Activated CD8-positive, alpha-beta memory T cell treated with anti-CD3 and anti-CD28 coated beads, Interleukin-2, amount 50 U/mL, for 48 hours (primary cell): ENCODE results near the gene ZNF132.
"Not testable (repeated sequence)": the region's sequence is repeated elsewhere in the genome, so short reads cannot be mapped to it uniquely, and the experiment has no call there.

Source experiments
- DNase-seq: peaks from one replicate; pipeline ENCODE4 v3.0.0-alpha.2; 2020

ZNF132 gene

DNA sequence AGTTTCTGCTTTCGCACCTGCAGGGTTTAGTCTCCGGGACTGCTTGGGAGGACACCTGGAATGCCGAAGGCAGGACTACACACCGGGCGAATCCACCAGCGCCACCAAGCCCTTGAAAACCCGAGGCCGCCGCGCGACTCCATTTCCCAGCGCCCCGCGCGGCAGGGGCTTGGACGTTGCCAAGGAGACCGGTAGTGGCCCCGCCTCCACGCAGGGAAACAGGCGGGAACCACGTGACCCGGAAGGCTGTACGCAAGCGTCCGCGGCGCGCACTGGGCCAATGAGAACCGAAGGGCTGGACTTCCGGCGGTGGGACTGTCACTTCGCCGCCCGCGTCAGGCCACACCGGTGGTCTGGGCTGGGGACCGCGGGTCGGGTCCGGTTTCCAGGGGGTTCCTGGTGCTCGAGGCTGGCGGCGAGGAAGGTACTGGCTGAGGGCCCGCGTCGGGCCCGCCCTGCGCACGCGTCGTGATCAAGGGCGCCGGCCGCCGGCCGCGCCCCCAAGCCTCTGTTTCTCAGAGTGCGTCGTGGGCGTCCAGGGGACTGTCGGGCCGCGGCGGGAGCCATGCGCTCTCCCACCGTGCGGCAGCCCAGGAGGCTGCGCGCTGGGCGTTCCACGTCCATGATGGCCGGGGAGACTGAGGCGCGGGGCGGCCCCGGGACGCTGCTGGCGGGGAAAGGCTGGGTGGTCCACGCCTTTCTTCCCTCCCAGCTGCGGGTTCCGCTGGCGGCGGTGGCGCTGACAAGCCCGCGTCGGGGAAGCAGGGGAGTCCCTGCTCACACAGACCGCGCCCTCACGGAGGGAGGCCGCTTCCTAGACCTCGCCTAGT lies 27.0 kb upstream of the ZNF132 start, which contains the start of gene ZNF324:
Gene ZNF324, plus strand, starts transcription at position 321 of the 830 bp plus-strand sequence. CDS start 2,106 bp downstream, outside the sequence.
- DNase-seq = peak; percentile 98

DNA sequence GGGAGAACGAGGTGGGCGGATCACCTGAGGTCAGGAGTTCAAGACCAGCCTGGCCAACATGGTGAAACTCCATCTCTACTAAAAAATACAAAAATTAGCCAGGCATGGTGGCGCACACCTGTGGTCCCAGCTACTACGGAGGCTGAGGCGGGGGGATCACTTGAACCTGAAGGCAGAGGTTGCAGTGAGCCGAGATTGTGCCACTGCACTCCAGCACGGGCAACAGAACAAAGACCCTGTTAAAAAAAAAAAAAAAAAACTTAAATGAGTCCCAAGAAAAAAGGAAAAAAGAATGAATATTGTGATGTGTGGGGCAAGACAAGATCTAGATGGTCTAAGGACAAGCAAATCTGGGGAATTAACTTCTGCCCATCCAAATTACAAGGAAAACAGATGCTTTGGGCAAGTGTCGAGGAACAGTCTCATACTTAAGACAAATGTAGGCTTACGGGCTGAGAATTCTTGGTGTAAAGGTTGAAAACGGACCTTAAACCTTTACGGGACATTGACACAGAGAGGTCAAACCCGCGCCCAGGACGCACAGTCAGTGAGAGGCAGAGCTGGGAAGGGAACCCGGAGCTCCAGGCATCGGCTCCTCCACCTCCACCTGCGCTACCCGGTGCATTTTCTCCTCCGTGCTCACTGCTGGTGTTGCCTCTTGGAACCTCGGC lies 26.3 kb upstream of the ZNF132 start:
- DNase-seq = no peak

DNA sequence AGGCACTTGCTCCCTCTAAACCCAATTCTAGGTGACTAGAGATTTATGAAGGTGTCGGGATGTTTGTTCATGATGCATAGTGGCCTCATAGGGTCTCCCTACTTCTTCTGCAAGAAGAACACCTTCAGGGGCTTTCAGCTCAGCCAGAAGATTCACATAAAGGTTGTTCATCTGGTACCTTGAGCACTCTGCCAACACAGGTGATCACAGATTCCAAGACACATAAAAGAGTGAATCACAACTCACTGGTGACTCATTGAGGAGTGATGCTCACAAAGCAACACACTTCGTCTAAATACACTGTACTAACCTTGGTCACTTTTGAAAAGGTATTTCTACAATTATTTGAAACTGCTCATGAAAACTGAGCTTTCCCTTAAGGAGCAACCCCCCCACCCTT lies 20.1 kb upstream of the ZNF132 start:
- no peak for DNase-seq

DNA sequence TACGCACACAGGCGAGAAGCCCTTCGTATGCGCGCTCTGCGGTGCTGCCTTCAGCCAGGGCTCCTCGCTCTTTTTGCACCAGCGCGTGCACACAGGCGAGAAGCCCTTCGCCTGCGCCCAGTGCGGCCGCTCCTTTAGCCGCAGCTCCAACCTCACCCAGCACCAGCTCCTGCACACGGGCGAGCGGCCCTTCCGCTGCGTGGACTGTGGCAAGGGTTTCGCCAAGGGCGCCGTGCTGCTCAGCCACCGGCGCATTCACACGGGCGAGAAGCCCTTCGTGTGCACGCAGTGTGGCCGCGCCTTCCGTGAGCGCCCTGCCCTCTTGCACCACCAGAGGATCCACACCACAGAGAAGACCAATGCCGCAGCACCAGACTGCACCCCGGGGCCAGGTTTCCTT lies 16.2 kb upstream of the ZNF132 start:
- DNase-seq = no peak

DNA sequence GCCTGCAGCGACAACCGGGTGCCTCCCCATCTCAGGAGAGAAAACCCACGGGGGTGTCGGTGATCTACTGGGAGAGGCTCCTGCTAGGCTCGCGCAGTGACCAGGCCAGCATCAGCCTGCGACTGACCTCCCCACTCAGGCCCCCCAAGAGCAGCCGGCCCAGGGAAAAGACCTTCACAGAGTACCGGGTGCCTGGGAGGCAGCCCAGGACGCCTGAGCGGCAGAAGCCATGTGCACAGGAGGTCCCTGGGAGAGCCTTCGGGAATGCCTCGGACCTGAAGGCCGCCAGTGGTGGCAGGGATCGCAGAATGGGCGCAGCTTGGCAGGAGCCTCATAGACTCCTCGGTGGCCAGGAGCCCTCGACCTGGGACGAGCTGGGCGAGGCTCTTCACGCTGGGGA lies 15.4 kb upstream of the ZNF132 start:
- no peak for DNase-seq

DNA sequence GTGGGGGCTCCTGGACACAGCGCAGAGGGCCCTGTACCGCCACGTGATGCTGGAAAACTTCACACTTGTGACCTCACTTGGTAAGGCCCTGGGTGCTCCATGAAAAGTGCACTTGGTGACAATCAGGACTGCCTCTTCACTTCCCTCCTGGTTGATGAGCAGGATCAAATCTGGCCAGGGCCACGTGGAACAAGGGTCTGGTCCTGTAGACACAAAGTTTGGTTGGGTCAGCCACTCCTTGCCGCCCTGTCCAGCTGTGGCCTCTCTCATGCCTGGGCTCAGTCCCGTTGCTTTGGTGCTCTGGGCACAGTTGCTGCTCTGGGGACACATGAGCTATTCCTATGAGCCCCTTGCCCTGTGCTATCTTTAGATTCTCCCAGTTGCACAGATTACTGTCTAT lies 13.8 kb upstream of the ZNF132 start:
- DNase-seq = no peak

DNA sequence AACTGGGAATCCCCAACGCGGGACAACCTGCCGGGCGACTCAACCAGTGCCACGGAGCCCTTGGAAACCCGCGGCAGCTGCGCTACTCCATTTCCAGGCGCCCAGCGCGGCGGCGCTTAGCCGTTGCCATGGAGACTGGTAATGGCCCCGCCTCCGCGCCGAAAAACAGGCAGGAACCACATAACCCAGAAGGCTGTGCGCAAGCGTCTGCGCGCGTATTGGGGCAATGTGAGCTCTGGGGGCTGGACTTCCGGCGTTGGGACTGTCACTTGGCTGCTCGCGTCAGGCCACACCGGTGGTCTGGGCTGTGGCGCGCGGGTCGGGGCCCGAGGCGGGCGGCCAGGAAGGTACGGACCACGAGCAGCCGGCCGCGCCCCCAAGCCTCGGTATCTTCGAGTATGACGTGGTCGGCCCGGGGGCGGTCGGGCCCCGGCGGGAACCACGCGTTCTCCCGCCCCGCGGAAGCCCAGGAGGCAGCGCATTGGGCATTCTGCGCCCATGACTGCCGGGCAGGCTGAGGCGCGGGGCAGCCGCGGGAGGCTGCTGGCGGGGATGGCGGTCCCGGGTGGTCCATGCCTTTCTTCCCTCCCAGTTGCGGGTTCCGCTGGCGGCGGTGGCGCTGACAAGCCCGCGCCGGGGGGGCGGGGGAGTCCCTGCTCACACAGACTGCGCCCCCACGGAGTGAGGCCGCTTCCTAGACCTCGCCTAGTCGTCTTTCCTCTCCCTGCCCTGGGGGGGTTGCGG lies 11.6 kb upstream of the ZNF132 start, which contains the start of gene ZNF324B:
Gene ZNF324B, plus strand, starts transcription at position 265 of the 744 bp plus-strand sequence. CDS start 2,080 bp downstream, outside the sequence.
- peak; percentile 96 for DNase-seq

DNA sequence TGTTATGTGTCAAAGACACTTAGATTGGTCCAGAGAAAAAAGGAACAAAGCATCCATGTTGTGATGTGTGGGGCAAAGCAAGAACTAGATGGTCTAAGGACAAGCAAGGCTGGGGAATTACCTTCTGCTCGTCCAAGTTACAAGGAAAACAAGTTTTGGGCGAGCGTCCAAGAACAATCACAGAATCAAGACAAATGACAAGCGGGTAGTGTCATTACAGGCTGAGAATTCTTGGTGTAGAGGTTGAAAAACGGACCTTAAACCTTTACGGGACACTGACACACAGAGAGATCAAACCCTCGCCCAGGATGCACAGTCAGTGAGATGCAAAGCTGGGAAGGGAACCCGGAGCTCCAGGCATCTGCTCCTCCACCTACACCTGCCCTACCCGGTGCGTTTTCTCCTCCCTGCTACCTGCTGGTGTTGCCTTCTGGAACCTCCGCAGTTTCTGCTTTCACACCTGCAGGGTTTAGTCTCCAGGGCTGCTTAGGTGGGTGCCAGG lies 11.0 kb upstream of the ZNF132 start:
- no peak for DNase-seq

DNA sequence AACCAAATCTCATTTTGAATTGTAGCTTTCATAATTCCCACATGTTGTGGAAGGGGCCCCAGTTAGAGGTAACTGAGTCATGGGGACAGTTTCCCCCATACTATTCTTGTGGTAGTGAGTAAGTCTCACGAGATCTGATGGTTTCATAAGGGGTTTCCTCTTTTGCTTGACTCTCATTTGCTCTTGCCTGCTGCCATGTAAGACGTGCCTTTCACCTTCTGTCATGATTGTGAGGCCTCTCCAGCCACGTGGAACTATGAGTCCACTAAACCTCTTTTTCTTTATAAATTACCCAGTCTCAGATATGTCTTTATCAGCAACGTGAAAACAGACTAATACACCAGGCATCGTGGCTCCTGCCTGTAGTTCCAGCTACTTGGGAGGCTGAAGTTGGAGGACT lies 10.0 kb upstream of the ZNF132 start:
- DNase-seq = not testable (repeated sequence)

DNA sequence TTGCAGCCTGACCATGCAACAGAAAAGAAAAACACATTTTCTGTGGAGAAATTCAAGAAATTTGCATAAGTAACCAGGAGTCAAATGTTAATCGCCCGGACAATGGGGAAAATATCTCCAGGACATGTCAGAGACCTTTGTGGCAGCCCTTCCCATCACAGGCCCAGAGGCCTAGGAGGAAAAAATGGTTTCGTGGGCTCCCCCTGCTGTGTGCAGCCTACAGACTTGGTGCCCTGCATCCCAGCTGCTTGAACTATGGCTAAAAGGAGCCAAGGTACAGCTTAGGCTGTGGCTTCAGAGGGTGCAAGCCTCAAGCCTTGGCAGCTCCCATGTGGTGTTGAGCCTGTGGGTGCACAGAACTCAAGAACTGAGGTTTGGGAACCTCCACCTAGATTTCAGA lies 8.9 kb upstream of the ZNF132 start:
- not testable (repeated sequence) for DNase-seq

DNA sequence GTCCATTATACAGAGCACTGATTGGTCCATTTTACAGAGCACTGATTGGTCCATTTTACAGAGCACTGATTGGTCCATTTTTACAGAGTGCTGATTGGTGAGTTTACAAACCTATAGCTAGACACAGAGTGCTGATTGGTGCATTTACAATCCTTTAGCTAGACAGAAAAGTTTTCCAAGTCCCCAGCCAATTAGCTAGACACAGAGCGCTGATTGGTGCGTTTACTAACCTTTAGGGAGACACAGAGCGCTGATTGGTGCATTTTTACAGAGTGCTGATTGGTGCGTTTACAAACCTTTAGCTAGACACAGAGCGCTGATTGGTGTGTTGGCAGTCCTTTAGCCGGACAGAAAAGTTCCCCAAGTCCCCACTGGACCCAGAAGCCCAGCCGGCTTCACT lies 3.0 kb upstream of the ZNF132 start:
- DNase-seq = not testable (repeated sequence)

DNA sequence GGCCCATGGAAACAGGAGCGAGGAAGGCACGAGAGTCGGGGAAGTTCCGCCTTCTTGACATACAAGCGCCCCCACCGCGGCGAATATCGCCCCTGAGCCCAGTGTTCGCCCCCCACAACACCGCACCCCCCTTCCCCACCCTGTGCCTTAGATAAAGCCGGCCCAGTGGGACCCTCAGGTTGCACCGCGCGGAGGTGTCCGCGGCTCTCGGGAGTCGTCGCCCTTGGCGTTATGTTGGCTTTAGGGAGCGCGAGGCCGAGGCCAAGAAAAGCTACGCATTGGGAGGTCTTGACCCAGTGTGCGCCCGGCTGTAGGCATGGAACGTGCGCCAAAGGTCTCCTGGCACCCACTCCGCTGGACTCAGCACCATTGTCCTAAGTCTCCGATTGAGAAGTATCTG lies 603 bp upstream of the ZNF132 start:
- no peak for DNase-seq

DNA sequence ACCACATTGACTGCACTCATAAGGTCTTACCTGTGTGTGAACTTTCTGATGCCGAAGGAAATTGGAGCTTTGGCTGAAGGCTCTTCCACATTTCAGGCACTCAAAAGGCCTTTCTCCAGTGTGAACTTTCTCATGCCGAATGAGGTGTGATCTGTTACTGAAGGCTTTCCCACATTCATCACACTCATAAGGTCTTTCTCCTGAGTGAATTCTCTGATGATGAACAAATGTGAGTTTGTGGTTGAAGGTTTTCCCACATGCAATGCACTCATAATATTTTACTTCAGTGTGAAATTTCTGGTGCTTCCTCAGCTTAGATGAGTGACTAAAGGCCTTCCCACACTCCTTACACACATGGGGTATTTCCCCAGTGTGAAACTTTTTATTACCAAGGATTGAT lies 5.7 kb downstream of the ZNF132 start:
- no peak for DNase-seq

DNA sequence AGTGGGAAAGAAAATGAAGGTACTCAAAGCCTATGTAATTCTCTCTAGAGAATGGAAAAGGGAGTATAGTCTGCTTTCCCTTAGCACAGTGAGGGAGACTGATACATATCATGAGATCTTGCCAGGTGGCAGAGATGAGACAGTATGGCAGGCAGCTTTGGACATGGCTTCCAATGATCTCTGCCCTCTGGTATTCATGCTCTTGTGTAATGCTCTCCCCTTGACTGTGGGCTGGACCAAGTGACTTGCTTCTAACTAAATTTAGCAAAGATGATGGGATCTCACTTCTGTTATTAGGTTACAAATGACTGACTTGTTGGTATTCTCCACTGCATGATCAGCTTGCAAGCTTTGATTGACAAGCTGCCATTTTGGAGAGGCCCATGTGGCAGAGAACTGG lies 10.2 kb downstream of the ZNF132 start:
- DNase-seq = no peak

DNA sequence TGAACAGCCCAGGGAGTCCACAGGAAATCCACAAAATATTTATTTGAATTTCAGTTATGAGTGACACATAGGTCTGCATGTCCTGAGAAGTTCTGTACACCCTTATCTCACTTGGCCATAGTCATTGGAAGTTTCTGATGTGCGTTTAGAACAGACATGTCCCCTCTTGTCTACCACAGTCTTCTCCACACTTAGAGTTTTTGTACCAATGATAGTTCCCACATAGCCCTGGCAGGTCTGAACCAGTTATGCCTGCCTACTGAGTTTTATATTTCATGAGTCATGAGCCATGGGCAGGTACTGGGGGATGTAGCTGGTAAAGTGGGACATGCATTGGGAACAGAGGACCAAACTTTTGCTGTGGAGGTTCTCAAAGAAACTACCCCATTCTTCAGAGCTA lies 11.3 kb downstream of the ZNF132 start:
- no peak for DNase-seq

DNA sequence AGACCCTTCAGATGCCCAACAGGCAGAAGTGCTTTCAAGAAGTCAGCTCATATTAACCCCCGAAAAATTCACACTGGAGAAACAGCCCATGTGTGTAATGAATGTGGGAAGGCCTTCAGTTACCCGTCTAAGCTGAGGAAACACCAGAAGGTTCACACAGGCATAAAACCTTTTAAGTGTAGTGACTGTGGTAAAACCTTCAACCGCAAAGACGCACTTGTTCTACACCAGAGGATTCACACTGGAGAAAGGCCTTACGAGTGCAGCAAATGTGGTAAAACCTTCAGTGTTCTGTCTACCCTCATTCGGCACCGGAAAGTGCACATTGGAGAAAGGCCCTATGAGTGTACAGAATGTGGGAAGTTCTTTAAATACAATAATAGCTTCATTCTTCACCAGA lies 22.9 kb downstream of the ZNF132 start:
- no peak for DNase-seq

DNA sequence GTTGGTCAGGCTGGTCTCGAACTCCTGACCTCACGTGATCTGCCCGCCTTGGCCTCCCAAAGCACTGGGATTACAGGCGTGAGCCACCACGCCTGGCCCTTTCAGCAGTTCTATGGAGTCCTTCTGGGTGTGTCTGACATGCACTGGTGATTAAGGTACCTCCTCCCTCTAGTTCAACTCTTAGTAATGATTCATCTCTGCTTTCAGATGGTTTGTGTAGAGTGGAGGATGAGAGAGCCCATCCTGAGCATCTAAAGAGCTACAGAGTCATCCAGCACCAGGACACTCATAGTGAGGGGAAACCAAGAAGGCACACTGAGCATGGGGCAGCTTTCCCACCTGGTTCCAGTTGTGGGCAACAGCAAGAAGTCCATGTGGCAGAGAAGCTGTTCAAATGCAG lies 23.3 kb downstream of the ZNF132 start:
- DNase-seq = no peak

DNA sequence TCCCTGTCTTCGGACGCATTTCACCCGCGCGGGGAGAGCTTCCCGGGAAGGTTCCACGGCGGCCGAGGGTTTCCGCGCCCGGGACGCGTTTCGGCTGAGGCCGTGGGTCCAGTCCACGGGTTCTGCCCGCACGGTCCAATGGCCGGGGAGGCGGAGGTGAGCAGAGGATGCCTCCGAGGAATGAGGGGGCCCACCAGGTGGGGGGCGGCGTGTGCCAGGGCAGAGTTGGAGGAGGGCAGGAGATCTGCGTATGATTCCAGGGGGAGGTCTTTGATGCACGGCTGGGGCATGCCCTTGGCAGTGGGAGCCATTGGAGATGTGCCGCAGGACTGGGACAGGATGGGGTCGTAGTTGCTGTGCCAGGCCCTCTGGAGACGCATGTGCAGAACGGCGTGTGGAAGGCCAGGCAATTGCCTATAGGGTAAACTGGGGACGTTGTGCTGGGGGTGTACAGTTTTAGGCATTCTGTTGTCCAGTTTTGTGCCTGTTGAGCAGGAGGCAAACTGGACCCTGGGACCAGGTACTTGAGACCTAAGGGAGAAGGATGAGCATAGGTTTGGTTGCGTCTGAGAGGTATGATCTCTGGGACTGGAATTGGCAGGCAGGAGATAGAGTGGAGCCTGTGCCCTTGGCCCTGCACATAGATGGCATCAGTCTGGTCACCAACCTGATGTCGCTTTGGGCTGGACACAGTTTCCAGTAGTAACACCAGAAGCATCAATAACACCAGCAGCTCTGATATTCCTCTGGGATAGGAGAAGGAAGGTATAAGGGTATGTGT lies 30.8 kb downstream of the ZNF132 start:
- DNase-seq = peak; percentile 72

DNA sequence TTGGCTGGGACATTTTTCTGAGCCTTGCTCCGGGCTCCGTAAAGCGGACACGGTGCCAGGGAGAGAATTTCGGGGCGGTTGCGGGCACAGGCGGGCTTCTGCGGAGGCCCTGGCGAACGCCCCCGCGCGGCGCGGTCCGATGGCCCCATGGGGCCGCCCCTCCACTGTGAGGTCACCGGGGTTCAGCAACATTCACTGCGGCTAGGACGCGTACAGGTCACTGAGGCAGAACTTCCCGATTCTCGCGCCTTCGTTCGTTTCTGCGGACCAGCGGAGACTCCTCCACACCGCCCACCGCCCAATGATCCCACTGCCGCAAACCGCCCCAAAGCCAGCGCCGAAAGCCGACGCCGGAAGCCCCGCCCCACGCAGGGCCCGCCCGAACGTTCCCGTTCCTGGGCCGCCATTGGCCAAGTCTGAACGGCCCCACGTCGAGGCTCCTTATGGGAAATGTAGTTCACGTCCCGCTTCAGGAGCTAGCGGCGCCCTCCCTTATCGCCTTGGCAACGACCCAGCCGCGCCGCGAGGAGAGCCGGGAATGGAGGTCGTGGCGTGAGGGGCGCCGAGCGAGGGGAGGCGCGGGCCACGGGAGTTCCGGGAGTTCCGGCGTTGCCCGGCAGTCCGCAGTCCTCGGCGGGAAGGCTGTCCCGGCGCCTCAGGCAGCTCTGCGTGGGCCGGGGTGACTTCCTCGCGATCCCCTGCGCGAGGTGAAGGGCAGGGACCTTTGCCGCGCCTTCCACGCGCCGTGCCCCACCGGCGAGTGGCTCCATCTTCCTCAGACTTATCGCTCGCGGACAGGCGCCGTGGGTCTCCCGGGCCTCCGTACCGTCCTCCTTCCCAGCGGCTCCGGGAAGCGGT lies 31.6 kb downstream of the ZNF132 start, which contains the start of gene ZNF584:
Gene ZNF584, plus strand, starts transcription at position 498 of the 858 bp plus-strand sequence. CDS start 499 bp downstream, outside the sequence.
- peak; percentile 97 for DNase-seq

DNA sequence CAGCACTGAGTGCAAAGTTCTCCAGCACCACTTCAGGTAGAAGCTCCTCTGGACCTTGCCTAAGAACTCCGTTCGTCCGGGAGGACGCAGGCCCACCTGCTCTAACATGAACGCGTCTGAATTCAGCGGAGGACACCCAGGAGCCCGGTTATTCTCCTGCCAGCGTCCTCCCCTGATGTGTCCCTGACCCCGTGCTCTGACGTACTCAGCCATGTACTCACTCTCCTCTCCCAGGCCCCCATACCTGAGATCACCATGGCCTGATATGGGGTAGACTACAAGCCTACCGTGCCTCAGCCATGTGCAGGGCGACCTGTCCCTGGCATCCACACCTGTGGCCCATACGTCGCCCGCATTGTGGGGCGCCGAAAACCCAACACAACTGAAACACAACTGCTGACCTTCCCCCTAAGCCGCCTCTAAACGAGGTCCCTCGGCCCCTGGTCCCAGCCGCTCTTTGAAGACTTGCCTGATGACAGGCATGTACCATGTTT lies 32.2 kb downstream of the ZNF132 start:
- no peak for DNase-seq
